ENCODE measurements around the gene ASXL1.
"Not testable (repeated sequence)": the region's sequence is repeated elsewhere in the genome, so short reads cannot be mapped to it uniquely, and the experiment has no call there.

Gene ASXL1

DNA sequence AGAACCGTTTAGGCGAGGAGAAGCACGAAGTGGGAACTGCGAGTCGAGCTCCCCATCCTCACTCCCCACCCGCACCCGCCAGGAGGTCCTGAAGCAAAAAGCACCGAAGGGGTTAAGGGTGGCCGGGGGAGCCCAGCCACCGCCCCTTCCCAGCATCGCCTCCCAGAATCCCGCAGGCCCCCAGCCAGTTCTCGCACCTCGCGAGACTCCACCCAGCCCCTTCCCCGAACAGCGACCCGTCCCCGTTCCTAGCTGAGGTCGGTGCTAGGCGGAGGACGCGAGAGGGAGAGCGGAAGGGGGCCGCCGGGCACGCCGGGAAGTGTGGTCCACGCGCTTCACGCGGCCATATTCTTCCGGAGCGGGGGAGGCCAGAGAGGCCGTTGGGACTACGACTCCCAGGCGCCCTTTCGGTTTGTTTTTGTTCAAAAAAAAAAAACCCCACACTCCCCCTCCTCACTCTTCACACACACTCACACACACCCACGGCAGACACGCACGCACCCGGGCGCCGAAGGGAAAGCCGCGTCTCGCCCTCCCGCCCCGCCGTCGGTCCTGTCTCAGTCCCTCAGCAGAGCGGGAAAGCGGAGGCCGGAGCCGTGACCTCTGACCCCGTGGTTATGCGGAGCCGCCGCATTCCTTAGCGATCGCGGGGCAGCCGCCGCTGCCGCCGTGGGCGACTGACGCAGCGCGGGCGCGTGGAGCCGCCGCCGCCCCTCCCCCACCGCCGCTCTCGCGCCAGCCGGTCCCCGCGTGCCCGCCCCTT is at the start of gene ASXL1:
Gene ASXL1 (plus strand): TSS at position 463 of the 763 bp plus-strand sequence. CDS start 445 bp downstream, outside the sequence.
- DNase-seq (ENCODE audit: low read depth) = peak; percentile 91

- no peak for DNase-seq (ENCODE audit: low read depth)
Measured at GRCh38 chr20:32312718-32313424, 45.3 kb upstream of the ASXL1 start.

DNA sequence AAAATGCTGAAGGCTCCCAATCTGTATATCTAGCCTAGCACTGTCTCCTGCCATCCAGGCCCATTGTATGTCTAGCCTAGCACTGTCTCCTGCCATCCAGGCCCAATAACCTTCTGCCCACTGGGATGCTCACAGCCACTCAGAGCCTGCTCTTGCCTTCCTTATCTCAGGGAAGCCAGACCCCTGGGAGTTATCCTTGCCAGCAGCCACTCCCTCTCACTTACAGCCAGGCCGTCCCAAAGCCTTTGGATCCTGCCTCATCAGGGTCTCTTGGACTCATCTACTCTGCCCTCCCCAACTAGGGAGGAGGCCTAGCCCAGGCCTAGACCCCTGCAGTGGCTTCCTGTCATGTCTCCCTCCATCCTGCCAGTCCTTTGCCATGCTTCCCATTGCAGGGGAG is 43.4 kb upstream of the ASXL1 start:
- no peak for DNase-seq (ENCODE audit: low read depth)

GRCh38 chr20:32315399-32315798 is 42.7 kb upstream of the ASXL1 start:
- no peak for DNase-seq (ENCODE audit: low read depth)

DNA sequence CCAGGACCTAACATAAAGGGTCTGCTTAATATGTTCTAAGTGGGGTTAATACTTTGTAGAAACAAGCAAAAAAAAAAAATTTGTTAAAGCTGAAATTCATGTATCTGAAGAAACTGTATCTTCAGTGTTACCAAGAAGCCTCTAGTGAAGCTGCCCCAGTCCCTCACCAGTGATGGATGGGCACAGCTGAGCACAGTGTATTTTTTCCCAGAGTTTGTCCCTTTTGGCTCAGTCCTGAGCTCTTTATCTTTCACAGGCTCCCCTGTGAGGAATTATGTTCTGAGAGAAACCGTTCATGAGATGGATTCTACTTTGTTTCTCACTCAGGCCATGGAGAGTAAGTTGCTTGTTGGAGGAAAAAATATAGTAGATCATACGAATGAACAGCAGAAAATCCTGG is 42.2 kb upstream of the ASXL1 start:
- no peak for DNase-seq (ENCODE audit: low read depth)

- no peak for DNase-seq (ENCODE audit: low read depth)
Measured at GRCh38 chr20:32316667-32317066, 41.5 kb upstream of the ASXL1 start.

DNA sequence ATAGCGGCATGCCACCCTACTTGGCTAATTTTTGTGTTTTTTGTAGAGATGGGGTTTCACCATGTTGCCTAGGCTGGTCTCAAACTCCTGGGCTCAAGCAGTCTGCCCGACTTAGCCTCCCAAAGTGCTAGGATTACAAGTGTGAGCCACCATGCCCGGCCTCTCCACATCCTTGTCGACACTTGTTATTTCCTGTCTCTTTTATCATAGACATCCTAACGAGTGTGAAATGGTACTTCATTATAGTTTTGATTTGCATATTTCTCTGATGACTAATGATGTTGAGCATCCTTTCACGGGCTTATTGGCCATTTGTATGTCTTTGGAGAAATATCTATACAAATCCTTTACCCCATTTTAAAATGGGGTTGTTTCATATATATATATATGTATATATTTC is 39.0 kb upstream of the ASXL1 start:
- no peak for DNase-seq (ENCODE audit: low read depth)

GRCh38 chr20:32320305-32320704 is 37.8 kb upstream of the ASXL1 start:
- no peak for DNase-seq (ENCODE audit: low read depth)

GRCh38 chr20:32321390-32321789 is 36.7 kb upstream of the ASXL1 start:
- DNase-seq (ENCODE audit: low read depth) = no peak

GRCh38 chr20:32322260-32322659 is 35.9 kb upstream of the ASXL1 start:
- DNase-seq (ENCODE audit: low read depth) = not testable (repeated sequence)

- DNase-seq (ENCODE audit: low read depth) = not testable (repeated sequence)
Measured at GRCh38 chr20:32323761-32324160, 34.4 kb upstream of the ASXL1 start.

GRCh38 chr20:32325706-32326503 is 32.2 kb upstream of the ASXL1 start:
- DNase-seq (ENCODE audit: low read depth) = no peak

DNA sequence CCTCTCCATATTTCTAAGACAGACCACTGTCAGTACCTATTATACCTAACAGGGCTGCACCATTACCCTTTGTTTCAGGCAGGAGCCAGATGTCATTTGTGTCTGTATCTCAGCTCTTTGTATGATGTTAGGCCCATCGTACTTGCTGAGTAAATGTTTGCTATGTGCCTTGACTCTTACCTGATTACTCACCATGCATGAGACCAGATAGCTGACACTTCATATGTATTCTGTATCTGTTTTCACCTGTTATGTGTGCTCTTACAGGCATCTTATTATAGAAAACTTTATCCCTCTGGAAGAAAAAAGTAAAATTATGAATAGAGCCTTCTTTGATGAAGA is 31.7 kb upstream of the ASXL1 start:
- DNase-seq (ENCODE audit: low read depth) = no peak

DNA sequence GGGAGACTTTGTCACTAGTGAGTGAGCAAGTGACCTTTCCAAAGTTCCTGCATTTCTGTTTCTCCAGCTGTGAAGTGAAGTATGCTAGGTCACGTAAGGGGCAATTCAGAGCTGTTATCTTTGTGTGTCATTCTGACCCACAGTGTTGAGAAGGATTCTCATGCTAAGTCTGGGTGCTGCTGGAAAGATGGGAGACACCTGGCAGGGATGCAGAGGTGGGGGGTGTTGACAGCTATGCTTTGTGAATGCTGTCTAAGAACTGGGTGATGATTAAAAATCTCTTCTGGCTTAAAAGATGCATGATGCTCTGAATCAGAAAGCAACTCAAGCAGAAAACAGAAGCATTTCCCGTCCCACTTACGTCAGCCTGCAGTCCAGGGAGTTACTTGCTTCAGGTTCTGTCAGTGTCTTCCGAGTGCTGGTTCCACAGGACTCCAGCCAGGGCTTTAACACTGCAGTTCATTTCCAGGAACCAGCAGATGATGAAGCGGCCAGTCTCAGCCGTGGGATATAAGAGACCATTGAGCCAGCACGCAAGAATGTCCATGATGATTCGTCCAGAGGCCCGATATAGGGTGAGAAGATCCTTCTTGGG is 30.9 kb upstream of the ASXL1 start:
- no peak for DNase-seq (ENCODE audit: low read depth)

GRCh38 chr20:32329817-32330554 is 28.1 kb upstream of the ASXL1 start:
- no peak for DNase-seq (ENCODE audit: low read depth)

GRCh38 chr20:32330555-32330897 is 27.6 kb upstream of the ASXL1 start:
- DNase-seq (ENCODE audit: low read depth) = no peak

DNA sequence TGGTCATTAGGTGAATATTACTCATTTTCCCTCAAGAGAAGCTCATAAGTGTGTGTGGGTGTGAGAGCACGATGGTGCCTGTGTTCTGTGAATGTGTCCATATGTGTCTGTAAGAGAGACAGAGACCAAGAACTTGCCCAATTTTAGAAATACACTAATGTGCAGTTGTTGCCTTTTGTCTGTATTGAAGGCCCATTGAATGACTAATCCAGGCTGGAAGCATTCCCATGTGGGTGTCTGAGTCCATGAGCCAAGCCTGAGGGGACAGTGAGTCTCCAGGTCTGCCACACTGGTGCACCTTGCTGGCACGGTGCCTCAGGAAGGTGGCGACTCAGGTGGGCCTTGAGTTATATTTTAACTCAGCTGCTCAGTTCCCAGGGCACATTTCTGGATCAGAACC is 25.5 kb upstream of the ASXL1 start:
- DNase-seq (ENCODE audit: low read depth) = no peak

- peak; percentile 29 for DNase-seq (ENCODE audit: low read depth)
Measured at GRCh38 chr20:32333181-32333987, 24.7 kb upstream of the ASXL1 start.

DNA sequence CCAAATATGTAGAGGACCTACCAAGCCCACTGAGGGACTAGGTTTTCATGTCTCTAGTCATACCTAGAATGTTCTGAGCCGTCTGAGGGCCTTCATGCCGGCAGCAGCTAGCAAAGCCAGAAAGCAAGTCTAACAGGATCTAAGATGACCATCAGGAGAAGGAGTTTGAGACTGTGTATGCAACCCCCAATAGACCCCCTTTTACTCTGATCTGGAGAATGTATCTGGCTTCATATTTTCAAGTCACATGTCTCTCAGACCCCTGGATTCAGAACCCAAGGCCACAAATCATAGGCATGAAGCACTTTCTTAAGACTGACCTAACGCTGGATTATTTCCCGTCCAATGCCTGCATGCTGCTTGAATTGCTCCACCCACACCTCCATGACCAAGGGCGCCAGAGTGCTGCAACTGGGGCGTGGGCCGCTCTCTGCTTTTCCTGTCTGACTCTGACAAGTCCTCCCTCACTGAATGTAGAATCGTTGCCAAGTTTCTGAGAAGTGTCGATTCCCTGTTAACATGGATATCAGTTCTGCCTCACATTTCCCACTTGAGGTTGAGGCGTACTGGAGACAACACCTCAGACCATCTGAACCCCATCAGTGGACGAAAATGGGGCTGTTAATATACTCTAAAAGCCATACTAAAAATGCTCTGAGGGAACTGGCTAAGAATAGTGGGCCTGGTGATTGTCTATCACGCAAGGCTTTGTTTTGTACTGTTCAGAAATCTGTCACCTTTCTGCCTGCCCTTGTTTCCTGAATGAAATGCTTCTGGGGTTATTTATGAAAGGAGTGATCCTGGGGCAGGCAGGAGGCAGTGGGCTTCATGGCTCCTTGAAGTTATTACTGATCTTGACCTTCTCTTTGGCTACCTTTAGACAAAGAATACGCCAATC is 23.9 kb upstream of the ASXL1 start:
- DNase-seq (ENCODE audit: low read depth) = peak; percentile 31

- DNase-seq (ENCODE audit: low read depth) = no peak
Measured at GRCh38 chr20:32336918-32337347, 21.2 kb upstream of the ASXL1 start.

Data from stimulated activated CD8-positive, alpha-beta memory T cell treated with anti-CD3 and anti-CD28 coated beads, Interleukin-4, amount 100 ng/mL, for 24 hours (primary cell).